GM12864 (cell line): ENCODE data around the gene CORO2B.

ENCODE experiments used
- DNase-seq: peaks from one replicate; pipeline ENCODE4 v3.0.0-alpha.2; 2011; ENCODE audit warnings: low read depth
- H3K4me3 ChIP-seq: 2 replicates; pipeline ENCODE4 v1.5.1; 2011; ENCODE audit warnings: mild to moderate bottlenecking, low read depth, low read length, control low read depth
- CTCF ChIP-seq: IDR thresholded peaks from 2 replicates; pipeline ENCODE4 v1.5.1; 2011; ENCODE audit warnings: low read depth, mild to moderate bottlenecking, moderate library complexity, low read length, control low read depth, inconsistent platforms; ENCODE audit errors: missing control alignments

The CORO2B gene

GRCh38 chr15:68615811-68616210 lies 37.0 kb downstream of the CORO2B start:
- no peak for TF ChIP-seq CTCF
- no peak for DNase-seq

GRCh38 chr15:68616397-68616796 lies 37.6 kb downstream of the CORO2B start:
- no peak for DNase-seq
- no peak overlapping the region for H3K4me3 ChIP-seq

More at GRCh38 chr15:68615811-68616210, 37.0 kb downstream of the CORO2B start:
- H3K4me3 ChIP-seq = no peak overlapping the region

GRCh38 chr15:68617001-68617400 lies 38.2 kb downstream of the CORO2B start:
- no peak for TF ChIP-seq CTCF
- DNase-seq = no peak
- H3K4me3 ChIP-seq = no peak overlapping the region

More at GRCh38 chr15:68616397-68616796, 37.6 kb downstream of the CORO2B start:
- TF ChIP-seq CTCF = no peak

- TF ChIP-seq CTCF = no peak
- H3K4me3 ChIP-seq = no peak overlapping the region
- DNase-seq = no peak
Observed at GRCh38 chr15:68617777-68618176, 39.0 kb downstream of the CORO2B start.

GRCh38 chr15:68618394-68618793 lies 39.6 kb downstream of the CORO2B start:
- TF ChIP-seq CTCF = no peak
- H3K4me3 ChIP-seq = no peak overlapping the region
- no peak for DNase-seq

GRCh38 chr15:68618908-68619698 lies 40.3 kb downstream of the CORO2B start:
- TF ChIP-seq CTCF = no peak
- no peak for DNase-seq
- H3K4me3 ChIP-seq = no peak overlapping the region
